ENCODE results near the gene BAZ2B. TPM values are rescaled to one million over a fixed set of nuclear protein-coding genes. Genes with fewer than 3 reads are reported as not detected.

The BAZ2B gene
- total RNA-seq, 1 donor from 2014 or later = 37.4 TPM

- FAIRE-seq = no peak
These were observed 166.7 kb downstream of the BAZ2B start for GRCh38 chr2:159449504-159450124.

GRCh38 chr2:159446817-159447216, 169.5 kb downstream of the BAZ2B start:
- H3K4me3 ChIP-seq (ENCODE audit: low read depth, low read length) = no peak overlapping the region
- DNase-seq (ENCODE audit: low read depth) (no peak), FAIRE-seq (no peak)
- no peak for TF ChIP-seq CTCF (IDR thresholded peaks at IDR 0.05; ENCODE audit: insufficient read depth, low read length, severe bottlenecking)
- H3K27me3 ChIP-seq (ENCODE audit: control insufficient read depth, insufficient read depth, low read length) = no peaks in the 10 kb centered on the region
- H3K36me3 ChIP-seq (ENCODE audit: control insufficient read depth, insufficient read depth, low read length) = peaks cover 8% of the 10 kb centered on the region

More at GRCh38 chr2:159449504-159450124, 166.7 kb downstream of the BAZ2B start:
- no peak for TF ChIP-seq CTCF (IDR thresholded peaks at IDR 0.05; ENCODE audit: insufficient read depth, low read length, severe bottlenecking)
- DNase-seq (ENCODE audit: low read depth) = no peak
- Histone ChIP-seq H3K4me3 (ENCODE audit: low read depth, low read length) (no peak overlapping the region), H3K27me3 (ENCODE audit: control insufficient read depth, insufficient read depth, low read length) (no peaks in the 10 kb centered on the region), H3K36me3 (ENCODE audit: control insufficient read depth, insufficient read depth, low read length) (peaks cover 6% of the 10 kb centered on the region)

DNA sequence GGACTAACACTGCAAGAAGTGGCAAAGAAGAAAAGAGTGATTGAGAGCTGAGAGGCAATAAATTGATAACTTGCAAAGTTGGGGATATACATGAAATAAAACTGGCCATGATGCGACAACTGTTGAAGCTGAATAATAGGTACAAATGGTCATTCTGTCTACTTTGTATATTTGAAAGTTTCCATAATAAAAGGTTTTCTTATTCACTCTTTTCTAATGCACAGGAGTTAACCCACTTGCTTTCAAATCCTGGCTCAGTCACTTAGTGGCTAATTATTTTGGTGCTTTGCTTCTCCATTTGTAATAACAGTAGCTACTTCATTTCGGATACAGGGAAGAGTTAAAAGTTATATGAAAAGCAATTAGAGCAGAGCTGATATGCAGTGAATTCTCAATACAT, 170.1 kb downstream of the BAZ2B start:
- Histone ChIP-seq H3K27me3 (ENCODE audit: control insufficient read depth, insufficient read depth, low read length) (no peaks in the 10 kb centered on the region), H3K4me3 (ENCODE audit: low read depth, low read length) (no peak overlapping the region), H3K36me3 (ENCODE audit: control insufficient read depth, insufficient read depth, low read length) (peaks cover 8% of the 10 kb centered on the region)
- DNase-seq (ENCODE audit: low read depth) = no peak
- no peak for FAIRE-seq
- no peak for TF ChIP-seq CTCF (IDR thresholded peaks at IDR 0.05; ENCODE audit: insufficient read depth, low read length, severe bottlenecking)

- Histone ChIP-seq H3K4me3 (ENCODE audit: low read depth, low read length) (no peak overlapping the region), H3K36me3 (ENCODE audit: control insufficient read depth, insufficient read depth, low read length) (peaks cover 9% of the 10 kb centered on the region), H3K27me3 (ENCODE audit: control insufficient read depth, insufficient read depth, low read length) (no peaks in the 10 kb centered on the region)
- FAIRE-seq (no peak), DNase-seq (ENCODE audit: low read depth) (no peak)
- TF ChIP-seq CTCF (IDR thresholded peaks at IDR 0.05; ENCODE audit: insufficient read depth, low read length, severe bottlenecking) = no peak
These were observed 171.0 kb downstream of the BAZ2B start for GRCh38 chr2:159445307-159445706.

DNA sequence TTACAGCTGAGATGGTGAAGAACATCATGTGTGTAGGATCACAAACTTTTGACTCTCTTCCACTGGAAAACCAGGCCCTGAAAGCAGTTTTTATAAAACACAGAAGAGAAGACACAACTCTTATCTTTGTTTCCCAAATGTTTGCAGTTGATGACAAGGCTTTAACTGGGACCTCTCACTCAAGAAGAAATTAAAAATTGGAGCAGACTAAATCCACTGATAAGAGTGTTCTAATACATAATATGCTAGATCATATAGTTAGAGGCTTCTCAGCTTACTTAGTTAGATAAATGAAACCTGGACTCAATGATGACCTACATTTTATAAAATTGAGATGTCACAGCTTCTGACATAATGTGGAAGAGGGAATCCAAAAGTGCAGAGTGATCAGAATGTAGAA, 171.6 kb downstream of the BAZ2B start:
- Histone ChIP-seq H3K27me3 (ENCODE audit: control insufficient read depth, insufficient read depth, low read length) (no peaks in the 10 kb centered on the region), H3K4me3 (ENCODE audit: low read depth, low read length) (no peak overlapping the region), H3K36me3 (ENCODE audit: control insufficient read depth, insufficient read depth, low read length) (peaks cover 9% of the 10 kb centered on the region)
- FAIRE-seq = no peak
- DNase-seq (ENCODE audit: low read depth) = no peak
- TF ChIP-seq CTCF (IDR thresholded peaks at IDR 0.05; ENCODE audit: insufficient read depth, low read length, severe bottlenecking) = no peak

Data from bronchial epithelial cell (primary cell).